ENCODE results near the gene RGS3. TPM values are rescaled to one million over a fixed set of nuclear protein-coding genes. Genes with fewer than 3 reads are reported as not detected.

Gene RGS3
- total RNA-seq, 3 donors from 2014 or later = 65.9 to 83.8 (median 70.7) TPM

DNA sequence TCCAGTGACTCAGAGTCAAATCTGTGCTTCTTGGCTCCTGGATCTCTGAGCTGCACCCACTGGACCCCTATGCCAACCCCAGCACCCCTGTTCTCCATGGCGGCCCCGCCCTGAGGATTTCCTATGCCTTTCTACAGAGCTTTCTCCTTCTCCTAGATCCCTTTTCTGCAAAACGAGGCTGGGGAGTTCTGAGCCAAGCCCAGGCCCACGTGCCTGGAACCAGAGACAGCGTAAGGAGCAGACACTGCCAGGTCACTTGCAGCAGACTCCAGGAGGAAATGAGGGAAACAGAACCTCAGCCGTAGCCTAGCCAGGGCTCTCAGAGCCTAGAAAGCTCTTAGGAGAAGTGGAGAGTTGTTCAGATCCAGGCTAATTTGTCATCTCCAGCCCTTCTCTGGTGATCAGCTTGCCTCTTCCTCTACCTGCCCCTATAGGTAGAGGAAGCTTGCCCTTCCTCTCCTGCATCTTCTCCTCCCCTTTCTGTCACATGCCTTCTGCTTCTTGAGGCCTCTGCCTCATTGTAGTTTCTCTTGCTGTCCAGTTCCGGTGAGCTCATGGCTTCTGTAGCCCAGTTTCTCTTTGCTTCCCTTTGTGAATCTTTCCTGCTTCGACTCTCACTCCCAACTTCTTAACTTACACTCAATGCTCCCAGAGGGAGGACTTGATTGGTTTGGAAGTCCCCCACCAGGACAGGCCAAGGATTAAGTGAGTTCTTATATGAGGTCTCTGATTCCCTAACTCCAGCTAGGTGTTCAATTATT lies 163.4 kb downstream of the RGS3 start:
- intact Hi-C loops (cut with DNase I, micrococcal nuclease) = no loop called here
- no peak for ATAC-seq
- H3K4me1 ChIP-seq (ENCODE audit: low read depth) = no peaks in the 10 kb centered on the region
- no peak for DNase-seq
- H3K4me3 ChIP-seq = no peak overlapping the region
- TF ChIP-seq, protein P1, sequence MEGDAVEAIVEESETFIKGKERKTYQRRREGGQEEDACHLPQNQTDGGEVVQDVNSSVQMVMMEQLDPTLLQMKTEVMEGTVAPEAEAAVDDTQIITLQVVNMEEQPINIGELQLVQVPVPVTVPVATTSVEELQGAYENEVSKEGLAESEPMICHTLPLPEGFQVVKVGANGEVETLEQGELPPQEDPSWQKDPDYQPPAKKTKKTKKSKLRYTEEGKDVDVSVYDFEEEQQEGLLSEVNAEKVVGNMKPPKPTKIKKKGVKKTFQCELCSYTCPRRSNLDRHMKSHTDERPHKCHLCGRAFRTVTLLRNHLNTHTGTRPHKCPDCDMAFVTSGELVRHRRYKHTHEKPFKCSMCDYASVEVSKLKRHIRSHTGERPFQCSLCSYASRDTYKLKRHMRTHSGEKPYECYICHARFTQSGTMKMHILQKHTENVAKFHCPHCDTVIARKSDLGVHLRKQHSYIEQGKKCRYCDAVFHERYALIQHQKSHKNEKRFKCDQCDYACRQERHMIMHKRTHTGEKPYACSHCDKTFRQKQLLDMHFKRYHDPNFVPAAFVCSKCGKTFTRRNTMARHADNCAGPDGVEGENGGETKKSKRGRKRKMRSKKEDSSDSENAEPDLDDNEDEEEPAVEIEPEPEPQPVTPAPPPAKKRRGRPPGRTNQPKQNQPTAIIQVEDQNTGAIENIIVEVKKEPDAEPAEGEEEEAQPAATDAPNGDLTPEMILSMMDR (IDR thresholded peaks at IDR 0.05) = no peak
- no peaks in the 10 kb centered on the region for H3K36me3 ChIP-seq (ENCODE audit: low read depth)
- no peaks in the 10 kb centered on the region for H3K9me3 ChIP-seq

DNA sequence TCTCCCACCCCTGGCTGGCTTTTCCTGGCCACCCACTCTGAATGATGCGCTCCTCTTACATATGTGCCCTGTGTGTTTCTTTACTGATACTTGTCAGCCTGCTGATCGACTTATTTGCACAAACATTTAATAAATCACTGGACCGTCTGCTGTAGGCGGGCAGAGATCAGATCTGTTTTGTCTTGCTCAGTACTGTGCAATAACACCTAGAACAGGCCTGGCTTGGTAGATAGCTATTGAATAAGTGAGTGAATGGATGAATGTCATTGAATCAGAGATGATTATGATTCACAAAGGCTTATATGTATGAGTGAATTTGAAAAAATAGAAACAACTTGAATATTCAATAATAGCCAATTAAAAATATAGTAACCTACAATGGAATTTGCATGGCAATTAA lies 165.1 kb downstream of the RGS3 start:
- no peak for ATAC-seq
- DNase-seq = no peak
- TF ChIP-seq, protein P1 (IDR thresholded peaks at IDR 0.05) = no peak
- Histone ChIP-seq H3K9me3 (no peaks in the 10 kb centered on the region), H3K4me1 (ENCODE audit: low read depth) (no peaks in the 10 kb centered on the region), H3K4me3 (no peak overlapping the region), H3K36me3 (ENCODE audit: low read depth) (no peaks in the 10 kb centered on the region)
- intact Hi-C loops (cut with DNase I, micrococcal nuclease) = no loop called here

GRCh38 chr9:113630386-113631136 lies 167.0 kb downstream of the RGS3 start:
- no peaks in the 10 kb centered on the region for H3K9me3 ChIP-seq
- no peak overlapping the region for H3K4me3 ChIP-seq
- ATAC-seq (no peak), DNase-seq (no peak)
- intact Hi-C loops (cut with DNase I, micrococcal nuclease) = no loop called here
- no peaks in the 10 kb centered on the region for H3K36me3 ChIP-seq (ENCODE audit: low read depth)
- TF ChIP-seq, protein P1 (IDR thresholded peaks at IDR 0.05) = no peak
- H3K4me1 ChIP-seq (ENCODE audit: low read depth) = no peaks in the 10 kb centered on the region

- Histone ChIP-seq H3K36me3 (ENCODE audit: low read depth) (no peaks in the 10 kb centered on the region), H3K4me3 (no peak overlapping the region), H3K4me1 (ENCODE audit: low read depth) (no peaks in the 10 kb centered on the region), H3K9me3 (no peaks in the 10 kb centered on the region)
- no peak for DNase-seq
- TF ChIP-seq, protein P1 (IDR thresholded peaks at IDR 0.05) = no peak
- no peak for ATAC-seq
- intact Hi-C loops (cut with DNase I, micrococcal nuclease) = no loop called here
These were observed 167.7 kb downstream of the RGS3 start for GRCh38 chr9:113631137-113631765.

GRCh38 chr9:113631871-113632665 lies 168.5 kb downstream of the RGS3 start:
- no peak for ATAC-seq
- H3K36me3 ChIP-seq (ENCODE audit: low read depth) = no peaks in the 10 kb centered on the region

More at GRCh38 chr9:113631871-113632665, 168.5 kb downstream of the RGS3 start:
- Histone ChIP-seq H3K9me3 (no peaks in the 10 kb centered on the region), H3K4me3 (no peak overlapping the region), H3K4me1 (ENCODE audit: low read depth) (no peaks in the 10 kb centered on the region)
- intact Hi-C loops (cut with DNase I, micrococcal nuclease) = no loop called here
- TF ChIP-seq, protein P1 (IDR thresholded peaks at IDR 0.05) = no peak
- DNase-seq = no peak
